ENCODE results near the gene IFNK. TPM values are rescaled to one million over a fixed set of nuclear protein-coding genes. Genes with fewer than 3 reads are reported as not detected.

Gene IFNK
- polyA plus RNA-seq, 1 of the 3 experiments (the other 2 are of a cell fraction), result not detected

- Histone ChIP-seq H4K20me1 (ENCODE audit: insufficient read depth) (no peaks in the 10 kb centered on the region), H3K9me3 (no peaks in the 10 kb centered on the region), H3K9ac (no peak overlapping the region), H3K27me3 (ENCODE audit: insufficient read depth) (no peaks in the 10 kb centered on the region), H3K4me2 (no peak overlapping the region), H3K4me3 (ENCODE audit: low read depth in 2 of 2, low read length in 1 of 2) (no peak overlapping the region), H3K27ac (ENCODE audit: low read depth in 2 of 2, low read length in 1 of 2) (no peak overlapping the region), H3F3A (replicated peaks; ENCODE audit: insufficient read depth) (no peaks in the 10 kb centered on the region), H3K9me2 (no peaks in the 10 kb centered on the region), H3K36me3 (replicated peaks in 1 of 2; ENCODE audit: control insufficient read depth in 1 of 2, insufficient read depth in 2 of 2, low read length in 1 of 2) (peaks cover 34 to 84% of the 10 kb centered on the region in 2 experiments), H2AFZ (ENCODE audit: low read depth) (no peak overlapping the region), H3K4me1 (ENCODE audit: control insufficient read depth in 1 of 2, insufficient read depth in 2 of 2, low read depth in 1 of 2, low read length in 1 of 2) (no peaks in the 10 kb centered on the region; a peak in 1 of 4 replicates), H3K79me2 (ENCODE audit: insufficient read depth) (no peaks in the 10 kb centered on the region)
- DNase-seq, result no peak
- ChIA-PET POLR2A (no interaction called here), CTCF (interaction anchor here (3.9 kb wide), 1 partner anchor 13 kb away, joined by 18 read pairs; no protein-coding TSS in a partner anchor)
- TF ChIP-seq FOXJ3 (CRISPR knock-in tag; IDR thresholded peaks at IDR 0.05), result no peak
- WGBS (ENCODE audit: low lambda C conversion rate), result 87% methylated on average over 3 of the region's 3 CpGs
These were observed 37.6 kb downstream of the IFNK start for GRCh38 chr9:27561685-27562084.

- 94% methylated on average over 4 of the region's 4 CpGs for WGBS (ENCODE audit: low lambda C conversion rate)
- TF ChIP-seq GATA2 (CRISPR knock-in tag; IDR thresholded peaks at IDR 0.05), result no peak
- TF ChIP-seq SIN3A (IDR thresholded peaks at IDR 0.05; ENCODE audit: borderline replicate concordance, low read depth, low read length), result no peak
- no peak for TF ChIP-seq EZH2phosphoT487 (IDR thresholded peaks at IDR 0.05; ENCODE audit: borderline replicate concordance, low read depth)
- TF ChIP-seq CHD2 (IDR thresholded peaks at IDR 0.05; ENCODE audit: low read length, partially characterized antibody), result no peak
- TF ChIP-seq CTCF (IDR thresholded peaks at IDR 0.05), result no peak
- no peak for TF ChIP-seq FOSL2 (IDR thresholded peaks at IDR 0.05; ENCODE audit: borderline replicate concordance, low read depth)
- TF ChIP-seq RAD21 (IDR thresholded peaks at IDR 0.05; ENCODE audit: low read length), result no peak
- no peak for TF ChIP-seq POLR2AphosphoS5 (IDR thresholded peaks at IDR 0.05; ENCODE audit: low read depth, low read length)
- TF ChIP-seq GABPA (IDR thresholded peaks at IDR 0.05; ENCODE audit: low read depth), result no peak
- no peak for TF ChIP-seq ELF1 (IDR thresholded peaks at IDR 0.05)
- TF ChIP-seq TCF12 (IDR thresholded peaks at IDR 0.05), result no peak
- Histone ChIP-seq H3K4me1 (ENCODE audit: control insufficient read depth in 1 of 2, insufficient read depth in 2 of 2, low read depth in 1 of 2, low read length in 1 of 2) (no peaks in the 10 kb centered on the region; a peak in 2 of 4 replicates), H3K36me3 (replicated peaks in 1 of 2; ENCODE audit: control insufficient read depth in 1 of 2, insufficient read depth in 2 of 2, low read length in 1 of 2) (peaks cover 30 to 68% of the 10 kb centered on the region in 2 experiments), H3K27me3 (ENCODE audit: insufficient read depth) (no peaks in the 10 kb centered on the region), H3K79me2 (ENCODE audit: insufficient read depth) (peaks cover 13% of the 10 kb centered on the region; the same call in 1 of the 2 replicates), H3K27ac (ENCODE audit: low read depth in 2 of 2, low read length in 1 of 2) (no peak overlapping the region), H3K9ac (no peak overlapping the region), H3K9me3 (no peaks in the 10 kb centered on the region), H3K9me2 (no peaks in the 10 kb centered on the region), H3F3A (replicated peaks; ENCODE audit: insufficient read depth) (no peaks in the 10 kb centered on the region), H3K4me3 (ENCODE audit: low read depth in 2 of 2, low read length in 1 of 2) (no peak overlapping the region), H3K4me2 (no peak overlapping the region), H2AFZ (ENCODE audit: low read depth) (no peak overlapping the region), H4K20me1 (ENCODE audit: insufficient read depth) (no peaks in the 10 kb centered on the region)
- DNase-seq, result no peak
- CTCF ChIA-PET, result no interaction called here
- POLR2A ChIA-PET, result no interaction called here
These were observed 39.8 kb downstream of the IFNK start for GRCh38 chr9:27563738-27564430.
